SU-DHL-6 (cell line): ENCODE measurements around the gene CDH11.

Source experiments
- H2AFZ ChIP-seq: fragments of 200-600 bp; sonication (generic); 2 replicates; pipeline ENCODE4 v1.6.1; 2014; ENCODE audit warnings: low read depth, mild to moderate bottlenecking, moderate library complexity, mixed read lengths, antibody characterized with exemption, low read length; ENCODE audit not compliant: severe bottlenecking
- H3F3A ChIP-seq: fragments of 200-600 bp; shearing (Covaris generic); 2 replicates; pipeline ENCODE4 v1.6.0; 2016; ENCODE audit warnings: antibody characterized with exemption, mild to moderate bottlenecking; ENCODE audit not compliant: insufficient read depth
- H3K27ac ChIP-seq: fragments of 200-600 bp; sonication (generic); 2 replicates; pipeline ENCODE4 v1.5.1; 2016; ENCODE audit warnings: low read depth, mild to moderate bottlenecking, low read length, moderate library complexity, mixed read lengths
- H3K27me3 ChIP-seq: fragments of 200-600 bp; sonication (generic), shearing (Covaris generic); 2 replicates; pipeline ENCODE4 v1.6.0; 2014; ENCODE audit warnings: mild to moderate bottlenecking, low read length
- H3K36me3 ChIP-seq: fragments of 200-600 bp; sonication (generic); 2 replicates; pipeline ENCODE4 v1.6.1; 2014; ENCODE audit warnings: mild to moderate bottlenecking, low read length, mixed read lengths
- H3K4me2 ChIP-seq: fragments of 300-600, 200-600 bp; shearing (Covaris generic), sonication (generic); 2 replicates; pipeline ENCODE4 v1.6.0; 2014; ENCODE audit warnings: low read length, low read depth, mild to moderate bottlenecking; ENCODE audit not compliant: poor library complexity, severe bottlenecking
- H3K4me3 ChIP-seq: fragments of 200-600 bp; sonication (generic); 2 replicates; pipeline ENCODE4 v1.5.1; 2014; ENCODE audit warnings: antibody characterized with exemption, low read length, mild to moderate bottlenecking, mixed read lengths; ENCODE audit not compliant: insufficient read depth, poor library complexity, severe bottlenecking
- H3K79me2 ChIP-seq: fragments of 200-600 bp; sonication (generic); 2 replicates; pipeline ENCODE4 v1.6.1; 2014; ENCODE audit warnings: mild to moderate bottlenecking, low read length, moderate library complexity; ENCODE audit not compliant: insufficient read depth
- H3K9ac ChIP-seq: fragments of 200-600 bp; sonication (generic); 2 replicates; pipeline ENCODE4 v1.7.0; 2014; ENCODE audit warnings: mild to moderate bottlenecking, low read length
- H3K9me2 ChIP-seq: fragments of 200-600 bp; sonication (generic); replicated peaks from 2 replicates; pipeline ENCODE4 v1.6.1; 2014; ENCODE audit warnings: low read length; ENCODE audit not compliant: insufficient read depth
- H3K9me3 ChIP-seq: fragments of 200-600 bp; sonication (generic); 2 replicates; pipeline ENCODE4 v1.6.1; 2014; ENCODE audit warnings: low read length, mixed read lengths; ENCODE audit not compliant: insufficient read depth
- H4K20me1 ChIP-seq: fragments of 200-600 bp; sonication (generic); 2 replicates; pipeline ENCODE4 v1.6.1; 2014; ENCODE audit warnings: low read depth, mild to moderate bottlenecking, antibody characterized with exemption, low read length, moderate library complexity, mixed read lengths
- CTCF ChIP-seq: fragments of 200-600 bp; sonication (generic); IDR thresholded peaks from one replicate; pipeline ENCODE4 v1.5.1; 2017; ENCODE audit warnings: antibody characterized with exemption, mild to moderate bottlenecking, low read length, moderate library complexity; ENCODE audit not compliant: insufficient read depth, poor library complexity, severe bottlenecking
- EZH2phosphoT487 ChIP-seq: fragments of 200-600 bp; sonication (generic), shearing (Covaris generic); conservative IDR thresholded peaks from 2 replicates; pipeline ENCODE4 v1.6.1; 2018; ENCODE audit warnings: mild to moderate bottlenecking, antibody characterized with exemption, low read length, moderate library complexity, mixed read lengths

CDH11 gene

GRCh38 chr16:65120461-65120830, 1.4 kb downstream of the CDH11 start:
- Histone ChIP-seq H3K4me3 (no peak overlapping the region), H3K27me3 (no peaks in the 10 kb centered on the region), H3K9me2 (no peaks in the 10 kb centered on the region), H3K79me2 (no peaks in the 10 kb centered on the region), H3K36me3 (no peaks in the 10 kb centered on the region), H3K4me2 (no peak overlapping the region), H4K20me1 (no peaks in the 10 kb centered on the region), H3K9ac (no peak overlapping the region), H2AFZ (no peak overlapping the region), H3K9me3 (no peaks in the 10 kb centered on the region), H3F3A (no peaks in the 10 kb centered on the region), H3K27ac (no peak overlapping the region)
- no peak for TF ChIP-seq EZH2phosphoT487
- TF ChIP-seq CTCF = no peak

DNA sequence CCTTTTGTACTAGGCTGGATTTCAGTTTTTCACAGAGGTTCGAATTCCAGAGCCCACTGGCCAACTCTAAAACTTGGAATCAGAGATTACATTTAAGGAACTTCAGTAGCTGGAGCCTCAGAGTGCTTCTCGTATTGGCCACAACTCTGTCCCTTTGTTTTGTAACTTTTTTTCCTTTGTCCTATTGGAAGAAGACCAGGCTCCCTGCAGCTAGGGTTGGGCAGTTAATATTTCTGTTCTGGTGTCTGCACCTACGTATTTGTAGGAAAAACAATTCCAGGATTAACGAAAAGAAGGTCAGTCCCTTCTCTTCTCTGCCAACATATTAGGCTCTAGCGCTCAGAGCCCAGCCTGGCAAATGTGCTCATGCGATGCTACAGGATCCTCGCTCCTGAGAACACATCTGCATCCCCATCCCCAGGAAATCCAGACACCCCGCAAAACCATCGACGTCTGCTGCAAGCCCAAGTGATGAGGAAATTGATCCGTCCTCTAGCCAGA, 1.9 kb downstream of the CDH11 start:
- Histone ChIP-seq H3K9me3 (no peaks in the 10 kb centered on the region), H3K27me3 (no peaks in the 10 kb centered on the region), H3K4me2 (no peak overlapping the region), H3K9ac (no peak overlapping the region), H3K4me3 (no peak overlapping the region), H3F3A (no peaks in the 10 kb centered on the region), H3K79me2 (no peaks in the 10 kb centered on the region), H3K9me2 (no peaks in the 10 kb centered on the region), H4K20me1 (no peaks in the 10 kb centered on the region), H2AFZ (no peak overlapping the region), H3K36me3 (no peaks in the 10 kb centered on the region), H3K27ac (no peak overlapping the region)
- no peak for TF ChIP-seq CTCF
- TF ChIP-seq EZH2phosphoT487 = no peak

GRCh38 chr16:65119435-65119834, 2.4 kb downstream of the CDH11 start:
- Histone ChIP-seq H3K4me2 (no peak overlapping the region), H4K20me1 (no peaks in the 10 kb centered on the region), H2AFZ (no peak overlapping the region), H3F3A (no peaks in the 10 kb centered on the region), H3K27ac (no peak overlapping the region), H3K4me3 (no peak overlapping the region), H3K36me3 (no peaks in the 10 kb centered on the region), H3K9me3 (no peaks in the 10 kb centered on the region), H3K9me2 (no peaks in the 10 kb centered on the region), H3K79me2 (no peaks in the 10 kb centered on the region), H3K27me3 (no peaks in the 10 kb centered on the region), H3K9ac (no peak overlapping the region)
- TF ChIP-seq CTCF (no peak), EZH2phosphoT487 (no peak)

- Histone ChIP-seq H3K4me2 (no peak overlapping the region), H2AFZ (no peak overlapping the region), H3K79me2 (no peaks in the 10 kb centered on the region), H3K9me2 (no peaks in the 10 kb centered on the region), H3F3A (no peaks in the 10 kb centered on the region), H4K20me1 (no peaks in the 10 kb centered on the region), H3K36me3 (no peaks in the 10 kb centered on the region), H3K9me3 (no peaks in the 10 kb centered on the region), H3K27me3 (no peaks in the 10 kb centered on the region), H3K27ac (no peak overlapping the region), H3K9ac (no peak overlapping the region), H3K4me3 (no peak overlapping the region)
- TF ChIP-seq CTCF = no peak
Measured at GRCh38 chr16:65118871-65119270, 3.0 kb downstream of the CDH11 start.
